Panc1 (cell line): ENCODE results near the gene SLC22A23.

Experiments used
- TCF7L2 ChIP-seq: IDR thresholded peaks from 2 replicates; pipeline ENCODE4 v1.6.1; 2011; ENCODE audit warnings: mild to moderate bottlenecking, low read depth, low read length, inconsistent platforms
- TF ChIP-seq, protein P1 (sequence below): fragments of 450-650 bp; IDR thresholded peaks from 2 replicates; pipeline ENCODE4 v1.5.1; 2017; ENCODE audit warnings: mild to moderate bottlenecking

DNA sequence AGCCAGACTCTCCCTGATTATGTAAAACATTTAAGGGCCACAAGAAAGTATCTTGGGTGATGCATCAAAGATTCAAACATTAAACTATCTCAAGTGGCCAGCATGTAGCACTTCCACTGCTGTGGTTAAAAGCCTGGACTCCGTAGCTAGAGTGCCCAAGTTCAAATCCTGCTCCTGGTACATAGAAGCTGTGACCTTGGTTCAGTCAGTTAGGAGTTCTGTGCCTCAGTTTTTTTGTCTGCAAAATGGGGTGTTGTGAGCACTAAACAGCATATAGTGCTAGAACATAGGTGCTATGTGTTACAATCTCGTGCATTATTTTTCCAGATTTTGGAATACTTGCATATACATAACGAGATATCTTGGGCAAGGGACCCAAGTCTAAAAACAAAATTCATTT lies 129.4 kb downstream of the SLC22A23 start:
- TF ChIP-seq, protein P1, sequence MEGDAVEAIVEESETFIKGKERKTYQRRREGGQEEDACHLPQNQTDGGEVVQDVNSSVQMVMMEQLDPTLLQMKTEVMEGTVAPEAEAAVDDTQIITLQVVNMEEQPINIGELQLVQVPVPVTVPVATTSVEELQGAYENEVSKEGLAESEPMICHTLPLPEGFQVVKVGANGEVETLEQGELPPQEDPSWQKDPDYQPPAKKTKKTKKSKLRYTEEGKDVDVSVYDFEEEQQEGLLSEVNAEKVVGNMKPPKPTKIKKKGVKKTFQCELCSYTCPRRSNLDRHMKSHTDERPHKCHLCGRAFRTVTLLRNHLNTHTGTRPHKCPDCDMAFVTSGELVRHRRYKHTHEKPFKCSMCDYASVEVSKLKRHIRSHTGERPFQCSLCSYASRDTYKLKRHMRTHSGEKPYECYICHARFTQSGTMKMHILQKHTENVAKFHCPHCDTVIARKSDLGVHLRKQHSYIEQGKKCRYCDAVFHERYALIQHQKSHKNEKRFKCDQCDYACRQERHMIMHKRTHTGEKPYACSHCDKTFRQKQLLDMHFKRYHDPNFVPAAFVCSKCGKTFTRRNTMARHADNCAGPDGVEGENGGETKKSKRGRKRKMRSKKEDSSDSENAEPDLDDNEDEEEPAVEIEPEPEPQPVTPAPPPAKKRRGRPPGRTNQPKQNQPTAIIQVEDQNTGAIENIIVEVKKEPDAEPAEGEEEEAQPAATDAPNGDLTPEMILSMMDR = no peak
- no peak for TF ChIP-seq TCF7L2
